Measurements from ENCODE around the gene ZNF304. TPM values are rescaled to one million over a fixed set of nuclear protein-coding genes. Genes with fewer than 3 reads are reported as not detected.
A peak's percentile ranks its signal among the peaks of the same experiment; 100 is the strongest.

ZNF304 gene
- total and polyA plus RNA-seq, 2 of the 13 experiments (the other 11 are each of a cell fraction or from before 2014, with no cell fraction given), result 3.4 to 8.0 TPM

GRCh38 chr19:57317503-57317902 is 33.6 kb upstream of the ZNF304 start:
- FAIRE-seq (no peak), ATAC-seq (peak; percentile 17), DNase-seq (ENCODE audit: low spot score) (no peak)
- Histone ChIP-seq H3K27ac (ENCODE audit: extremely low read length, insufficient read depth, low read length) (no peak overlapping the region), H3K79me2 (ENCODE audit: insufficient read depth, low read length) (peaks cover 21% of the 10 kb centered on the region), H3K4me3 (replicated peaks in 1 of 3; ENCODE audit: insufficient read depth in 1 of 3, low read depth in 2 of 3, low read length in 3 of 3) (peak overlapping the region; percentile 38 to 46 (median 38); a peak in 5 of 6 replicates), H4K20me1 (ENCODE audit: insufficient read depth, low read length) (no peaks in the 10 kb centered on the region), H3K27me3 (ENCODE audit: control insufficient read depth in 1 of 2, insufficient read depth in 2 of 2, low read length in 2 of 2) (0 out of 5 replicates have a peak, but pooled peaks cover 2 to 4% of the 10 kb centered on the region in 2 experiments), H3K9me3 (ENCODE audit: low read length) (no peaks in the 10 kb centered on the region), H3K9ac (ENCODE audit: insufficient read depth, low read depth, low read length) (peak overlapping the region; percentile 43; the same call in 1 of the 2 replicates), H2AFZ (ENCODE audit: low read length) (no peak overlapping the region), H3K4me2 (ENCODE audit: low read depth, low read length) (peak overlapping the region; percentile 32), H3K4me1 (ENCODE audit: insufficient read depth, low read length) (peaks cover 27% of the 10 kb centered on the region), H3K36me3 (replicated peaks in 1 of 2; ENCODE audit: control insufficient read depth in 1 of 2, insufficient read depth in 2 of 2, low read length in 2 of 2) (no peaks in the 10 kb centered on the region)
- 45% methylated on average over 27 of the region's 29 CpGs for WGBS (ENCODE audit: low lambda C conversion rate)
- intact Hi-C loops (cut with micrococcal nuclease; ENCODE audit: unreplicated experiment), result no loop called here
- ChIA-PET POLR2A (interaction anchor here (1.5 kb wide), 1 partner anchor 72 kb away, joined by 3 read pairs; no protein-coding TSS in a partner anchor), CTCF (ENCODE audit: low intra/inter-chr PET ratio, low total read pairs) (no interaction called here)
- TF ChIP-seq POGK (CRISPR knock-in tag; conservative IDR thresholded peaks at IDR 0.05), result 0 out of 2 replicates have a peak, but pooled peaks have one; percentile 44
- TF ChIP-seq, protein P1, sequence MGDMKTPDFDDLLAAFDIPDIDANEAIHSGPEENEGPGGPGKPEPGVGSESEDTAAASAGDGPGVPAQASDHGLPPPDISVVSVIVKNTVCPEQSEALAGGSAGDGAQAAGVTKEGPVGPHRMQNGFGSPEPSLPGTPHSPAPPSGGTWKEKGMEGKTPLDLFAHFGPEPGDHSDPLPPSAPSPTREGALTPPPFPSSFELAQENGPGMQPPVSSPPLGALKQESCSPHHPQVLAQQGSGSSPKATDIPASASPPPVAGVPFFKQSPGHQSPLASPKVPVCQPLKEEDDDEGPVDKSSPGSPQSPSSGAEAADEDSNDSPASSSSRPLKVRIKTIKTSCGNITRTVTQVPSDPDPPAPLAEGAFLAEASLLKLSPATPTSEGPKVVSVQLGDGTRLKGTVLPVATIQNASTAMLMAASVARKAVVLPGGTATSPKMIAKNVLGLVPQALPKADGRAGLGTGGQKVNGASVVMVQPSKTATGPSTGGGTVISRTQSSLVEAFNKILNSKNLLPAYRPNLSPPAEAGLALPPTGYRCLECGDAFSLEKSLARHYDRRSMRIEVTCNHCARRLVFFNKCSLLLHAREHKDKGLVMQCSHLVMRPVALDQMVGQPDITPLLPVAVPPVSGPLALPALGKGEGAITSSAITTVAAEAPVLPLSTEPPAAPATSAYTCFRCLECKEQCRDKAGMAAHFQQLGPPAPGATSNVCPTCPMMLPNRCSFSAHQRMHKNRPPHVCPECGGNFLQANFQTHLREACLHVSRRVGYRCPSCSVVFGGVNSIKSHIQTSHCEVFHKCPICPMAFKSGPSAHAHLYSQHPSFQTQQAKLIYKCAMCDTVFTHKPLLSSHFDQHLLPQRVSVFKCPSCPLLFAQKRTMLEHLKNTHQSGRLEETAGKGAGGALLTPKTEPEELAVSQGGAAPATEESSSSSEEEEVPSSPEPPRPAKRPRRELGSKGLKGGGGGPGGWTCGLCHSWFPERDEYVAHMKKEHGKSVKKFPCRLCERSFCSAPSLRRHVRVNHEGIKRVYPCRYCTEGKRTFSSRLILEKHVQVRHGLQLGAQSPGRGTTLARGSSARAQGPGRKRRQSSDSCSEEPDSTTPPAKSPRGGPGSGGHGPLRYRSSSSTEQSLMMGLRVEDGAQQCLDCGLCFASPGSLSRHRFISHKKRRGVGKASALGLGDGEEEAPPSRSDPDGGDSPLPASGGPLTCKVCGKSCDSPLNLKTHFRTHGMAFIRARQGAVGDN (CRISPR knock-in tag; IDR thresholded peaks at IDR 0.05), result peak; percentile 37; the same call in 1 of the 2 replicates
- no peak for TF ChIP-seq TBX2 (CRISPR knock-in tag; IDR thresholded peaks at IDR 0.05; ENCODE audit: borderline replicate concordance)
- TF ChIP-seq, protein P2, sequence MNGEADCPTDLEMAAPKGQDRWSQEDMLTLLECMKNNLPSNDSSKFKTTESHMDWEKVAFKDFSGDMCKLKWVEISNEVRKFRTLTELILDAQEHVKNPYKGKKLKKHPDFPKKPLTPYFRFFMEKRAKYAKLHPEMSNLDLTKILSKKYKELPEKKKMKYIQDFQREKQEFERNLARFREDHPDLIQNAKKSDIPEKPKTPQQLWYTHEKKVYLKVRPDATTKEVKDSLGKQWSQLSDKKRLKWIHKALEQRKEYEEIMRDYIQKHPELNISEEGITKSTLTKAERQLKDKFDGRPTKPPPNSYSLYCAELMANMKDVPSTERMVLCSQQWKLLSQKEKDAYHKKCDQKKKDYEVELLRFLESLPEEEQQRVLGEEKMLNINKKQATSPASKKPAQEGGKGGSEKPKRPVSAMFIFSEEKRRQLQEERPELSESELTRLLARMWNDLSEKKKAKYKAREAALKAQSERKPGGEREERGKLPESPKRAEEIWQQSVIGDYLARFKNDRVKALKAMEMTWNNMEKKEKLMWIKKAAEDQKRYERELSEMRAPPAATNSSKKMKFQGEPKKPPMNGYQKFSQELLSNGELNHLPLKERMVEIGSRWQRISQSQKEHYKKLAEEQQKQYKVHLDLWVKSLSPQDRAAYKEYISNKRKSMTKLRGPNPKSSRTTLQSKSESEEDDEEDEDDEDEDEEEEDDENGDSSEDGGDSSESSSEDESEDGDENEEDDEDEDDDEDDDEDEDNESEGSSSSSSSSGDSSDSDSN (CRISPR knock-in tag; IDR thresholded peaks at IDR 0.05), result peak; percentile 42; the same call in 1 of the 2 replicates
- no peak for TF ChIP-seq ZNF816 (CRISPR knock-in tag; IDR thresholded peaks at IDR 0.05; ENCODE audit: borderline replicate concordance)
- in situ Hi-C loops (cut with HindIII; ENCODE audit: extremely low pct_ligation_motif_present, low pct_unique_long_range_greater_than_20kb), result no loop called here
- BruUV-seq (replicated peaks), result no TSS peak

All from HepG2 (cell line).